BJ (cell line): ENCODE results near the gene SLC4A4. TPM values are rescaled to one million over a fixed set of nuclear protein-coding genes. Genes with fewer than 3 reads are reported as not detected.

Experiments
- CTCF ChIA-PET: fragments of 350-600 bp; formaldehyde crosslinking; extraction: SDS; loops from one replicate; lab custom pipeline; 2021; ENCODE audit warnings: antibody characterized with exemption, inconsistent platforms; lab: Yijun Ruan, JAX
- POLR2A ChIA-PET: fragments of 300-600 bp; sonication (Branson Sonifier 250); formaldehyde crosslinking; extraction: SDS; loops from one replicate; lab custom pipeline; 2021; ENCODE audit warnings: antibody characterized with exemption; lab: Charles Lee
- DNase-seq: peaks from one replicate; pipeline ENCODE4 v3.0.0-alpha.2; 2011; ENCODE audit warnings: low read depth
- H3K27me3 ChIP-seq: 2 replicates; pipeline ENCODE4 v1.6.0; 2011; ENCODE audit warnings: low read length; ENCODE audit not compliant: control insufficient read depth, insufficient read depth
- H3K36me3 ChIP-seq: 2 replicates; pipeline ENCODE4 v1.5.1; 2011; ENCODE audit warnings: low read length; ENCODE audit not compliant: control insufficient read depth, insufficient read depth
- H3K4me3 ChIP-seq: 2 replicates; pipeline ENCODE4 v1.5.1; 2011; ENCODE audit warnings: low read depth, mild to moderate bottlenecking, control low read depth, low read length
- polyA plus RNA-seq: library from polyadenylated mRNA; depleted of rRNA; stranded (reverse); fragments of >200 nt; gene quantifications from 2 replicates; pipeline ENCODE4 v1.2.3, GENCODE V29; 2011
- TF ChIP-seq, protein P1 (sequence below): IDR thresholded peaks from 2 replicates; pipeline ENCODE4 v1.5.1; 2011; ENCODE audit warnings: low read depth, mild to moderate bottlenecking, control low read depth, inconsistent platforms, low read length, moderate library complexity; ENCODE audit not compliant: insufficient read depth

SLC4A4 gene
- polyA plus RNA-seq, 1 experiment, result 1.9 TPM

GRCh38 chr4:71444395-71444794 lies 105.6 kb downstream of the SLC4A4 start:
- ChIA-PET POLR2A (no interaction called here), CTCF (interaction anchor here (0.7 to 1.4 kb wide), 4 partner anchors 9 to 1534 kb away, joined by 3 to 4 read pairs (median 3); no protein-coding TSS in a partner anchor)
- Histone ChIP-seq H3K4me3 (no peak overlapping the region), H3K27me3 (no peaks in the 10 kb centered on the region), H3K36me3 (no peaks in the 10 kb centered on the region)
- TF ChIP-seq, protein P1, sequence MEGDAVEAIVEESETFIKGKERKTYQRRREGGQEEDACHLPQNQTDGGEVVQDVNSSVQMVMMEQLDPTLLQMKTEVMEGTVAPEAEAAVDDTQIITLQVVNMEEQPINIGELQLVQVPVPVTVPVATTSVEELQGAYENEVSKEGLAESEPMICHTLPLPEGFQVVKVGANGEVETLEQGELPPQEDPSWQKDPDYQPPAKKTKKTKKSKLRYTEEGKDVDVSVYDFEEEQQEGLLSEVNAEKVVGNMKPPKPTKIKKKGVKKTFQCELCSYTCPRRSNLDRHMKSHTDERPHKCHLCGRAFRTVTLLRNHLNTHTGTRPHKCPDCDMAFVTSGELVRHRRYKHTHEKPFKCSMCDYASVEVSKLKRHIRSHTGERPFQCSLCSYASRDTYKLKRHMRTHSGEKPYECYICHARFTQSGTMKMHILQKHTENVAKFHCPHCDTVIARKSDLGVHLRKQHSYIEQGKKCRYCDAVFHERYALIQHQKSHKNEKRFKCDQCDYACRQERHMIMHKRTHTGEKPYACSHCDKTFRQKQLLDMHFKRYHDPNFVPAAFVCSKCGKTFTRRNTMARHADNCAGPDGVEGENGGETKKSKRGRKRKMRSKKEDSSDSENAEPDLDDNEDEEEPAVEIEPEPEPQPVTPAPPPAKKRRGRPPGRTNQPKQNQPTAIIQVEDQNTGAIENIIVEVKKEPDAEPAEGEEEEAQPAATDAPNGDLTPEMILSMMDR, result no peak
- DNase-seq, result no peak

DNA sequence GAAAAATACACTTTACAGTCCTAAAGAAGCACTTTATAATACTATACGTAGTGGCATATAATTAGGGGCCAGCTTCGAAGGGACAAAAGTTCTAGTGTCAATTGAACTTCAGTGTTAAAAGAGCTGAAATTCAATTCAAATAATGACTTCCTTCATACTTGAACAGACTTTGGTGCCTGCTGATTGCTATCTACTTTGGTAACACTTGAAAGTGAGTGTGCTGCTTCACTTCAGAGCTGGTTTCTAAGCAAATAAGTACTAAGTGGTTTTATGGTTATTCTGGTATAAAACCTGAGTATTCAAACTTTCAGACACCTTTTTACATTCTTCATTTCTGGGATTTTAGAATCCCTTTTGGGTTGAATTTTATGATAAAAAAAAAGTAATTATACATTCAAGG lies 107.0 kb downstream of the SLC4A4 start:
- H3K36me3 ChIP-seq, result no peaks in the 10 kb centered on the region
- DNase-seq, result no peak
- H3K27me3 ChIP-seq, result no peaks in the 10 kb centered on the region
- ChIA-PET POLR2A (no interaction called here), CTCF (interaction anchor here (0.7 kb wide), 1 partner anchor 214 kb away, joined by 3 read pairs; no protein-coding TSS in a partner anchor)
- H3K4me3 ChIP-seq, result no peak overlapping the region
- TF ChIP-seq, protein P1, result no peak

DNA sequence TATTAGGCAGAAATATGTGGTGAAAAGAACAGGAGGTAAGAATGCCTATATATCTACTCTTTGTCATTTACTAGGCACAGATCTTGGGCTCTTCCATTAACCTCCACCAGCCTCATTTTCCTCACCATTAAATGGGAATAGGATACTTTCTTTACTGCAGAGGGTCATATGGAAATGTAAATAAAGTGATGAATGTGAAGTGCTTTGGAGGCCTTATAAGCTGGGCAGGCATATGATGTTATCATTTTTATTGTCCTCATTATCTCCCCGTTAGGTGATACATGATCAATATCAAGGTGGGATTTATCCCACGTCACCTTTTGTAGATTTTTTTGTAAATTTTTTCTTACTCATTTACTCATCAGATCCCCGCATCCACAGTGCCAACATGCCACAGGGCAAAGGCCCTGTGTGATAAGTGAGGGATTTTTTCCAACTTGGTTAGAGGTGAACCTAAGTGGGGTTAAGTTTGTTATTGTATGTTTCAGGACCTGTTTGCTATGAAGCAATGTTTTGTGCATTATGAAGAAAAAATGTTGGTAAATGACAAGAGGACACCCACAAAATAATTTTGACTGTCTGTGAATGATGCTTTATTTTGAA lies 107.8 kb downstream of the SLC4A4 start:
- ChIA-PET POLR2A (no interaction called here), CTCF (interaction anchor here (0.7 kb wide), 1 partner anchor 215 kb away, joined by 3 read pairs; no protein-coding TSS in a partner anchor)
- TF ChIP-seq, protein P1, result no peak
- Histone ChIP-seq H3K4me3 (no peak overlapping the region), H3K36me3 (no peaks in the 10 kb centered on the region), H3K27me3 (no peaks in the 10 kb centered on the region)
- DNase-seq, result no peak

- Histone ChIP-seq H3K27me3 (no peaks in the 10 kb centered on the region), H3K36me3 (no peaks in the 10 kb centered on the region), H3K4me3 (no peak overlapping the region)
- ChIA-PET POLR2A (no interaction called here), CTCF (interaction anchor here (0.9 kb wide), 1 partner anchor 220 kb away, joined by 3 read pairs; no protein-coding TSS in a partner anchor)
- TF ChIP-seq, protein P1, result no peak
- no peak for DNase-seq
These were observed 110.2 kb downstream of the SLC4A4 start for GRCh38 chr4:71449040-71449439.

DNA sequence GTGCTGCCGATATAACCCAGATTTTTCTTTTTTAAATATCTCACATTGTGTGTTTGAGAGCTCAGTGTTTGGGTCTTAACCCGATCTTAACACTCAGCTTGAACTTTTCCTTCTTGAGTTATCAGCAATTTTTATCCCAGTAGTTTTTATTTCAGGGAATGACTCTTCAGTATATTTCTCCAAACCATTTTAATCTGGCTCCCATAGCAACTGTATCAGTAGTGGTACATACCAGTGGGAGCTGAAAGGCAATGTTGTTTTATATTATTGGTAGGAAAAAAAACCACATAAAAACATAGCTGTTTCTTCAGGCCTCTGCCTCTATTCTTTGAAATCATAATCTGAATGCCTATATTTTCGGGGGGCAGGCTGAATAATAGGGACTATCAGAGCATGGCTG lies 111.1 kb downstream of the SLC4A4 start:
- TF ChIP-seq, protein P1, result no peak
- H3K36me3 ChIP-seq, result no peaks in the 10 kb centered on the region
- ChIA-PET POLR2A (no interaction called here), CTCF (no interaction called here)
- H3K27me3 ChIP-seq, result no peaks in the 10 kb centered on the region
- no peak overlapping the region for H3K4me3 ChIP-seq
- DNase-seq, result no peak
